ENCODE results near the gene PDSS2.

DNA sequence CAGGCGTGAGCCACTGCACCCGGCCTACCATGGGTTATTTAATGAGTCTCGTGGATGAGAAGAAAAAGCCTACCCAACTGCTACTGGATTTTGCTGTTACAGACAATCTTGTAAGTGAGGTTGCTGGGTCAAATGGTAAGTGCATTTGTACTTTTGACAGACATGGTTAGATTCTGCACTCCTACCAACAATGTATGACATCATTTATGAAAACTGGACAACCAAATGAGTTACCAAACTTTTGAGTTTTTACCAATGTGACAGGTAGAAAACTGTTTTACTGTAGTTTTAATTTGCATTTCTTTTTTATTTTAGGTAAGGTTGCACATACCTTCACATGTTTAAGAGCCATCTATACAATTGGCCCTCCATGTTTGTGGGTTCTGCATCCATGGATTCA, 48.2 kb downstream of the PDSS2 start:
- TF ChIP-seq, protein P1, sequence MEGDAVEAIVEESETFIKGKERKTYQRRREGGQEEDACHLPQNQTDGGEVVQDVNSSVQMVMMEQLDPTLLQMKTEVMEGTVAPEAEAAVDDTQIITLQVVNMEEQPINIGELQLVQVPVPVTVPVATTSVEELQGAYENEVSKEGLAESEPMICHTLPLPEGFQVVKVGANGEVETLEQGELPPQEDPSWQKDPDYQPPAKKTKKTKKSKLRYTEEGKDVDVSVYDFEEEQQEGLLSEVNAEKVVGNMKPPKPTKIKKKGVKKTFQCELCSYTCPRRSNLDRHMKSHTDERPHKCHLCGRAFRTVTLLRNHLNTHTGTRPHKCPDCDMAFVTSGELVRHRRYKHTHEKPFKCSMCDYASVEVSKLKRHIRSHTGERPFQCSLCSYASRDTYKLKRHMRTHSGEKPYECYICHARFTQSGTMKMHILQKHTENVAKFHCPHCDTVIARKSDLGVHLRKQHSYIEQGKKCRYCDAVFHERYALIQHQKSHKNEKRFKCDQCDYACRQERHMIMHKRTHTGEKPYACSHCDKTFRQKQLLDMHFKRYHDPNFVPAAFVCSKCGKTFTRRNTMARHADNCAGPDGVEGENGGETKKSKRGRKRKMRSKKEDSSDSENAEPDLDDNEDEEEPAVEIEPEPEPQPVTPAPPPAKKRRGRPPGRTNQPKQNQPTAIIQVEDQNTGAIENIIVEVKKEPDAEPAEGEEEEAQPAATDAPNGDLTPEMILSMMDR (IDR thresholded peaks at IDR 0.05) = no peak
- no peak for TF ChIP-seq POLR2A (IDR thresholded peaks at IDR 0.05)
